SK-N-SH (cell line): ENCODE data around the gene SIGLEC10.
"Not testable (repeated sequence)": the region's sequence is repeated elsewhere in the genome, so short reads cannot be mapped to it uniquely, and the experiment has no call there.

Experiments
- CTCF ChIP-seq: fragments of 200-600 bp; sonication (generic); IDR thresholded peaks from 2 replicates; pipeline ENCODE4 v1.6.1; 2017; ENCODE audit warnings: antibody characterized with exemption, mild to moderate bottlenecking, moderate library complexity
- MAX ChIP-seq: IDR thresholded peaks from 2 replicates; pipeline ENCODE4 v1.4.0; 2012; ENCODE audit warnings: low read depth

- TF ChIP-seq MAX, CTCF: not testable (repeated sequence)
These were observed 3.1 kb upstream of the SIGLEC10 start for GRCh38 chr19:51420511-51420910.
